WERI-Rb-1 (cell line): ENCODE measurements around the gene IFI27L1.

ENCODE experiments used
- DNase-seq: peaks from one replicate; pipeline ENCODE4 v3.0.0-alpha.2; 2020
- H3K27ac ChIP-seq: fragments of 250-450 bp; sonication (Bioruptor Pico); 2 replicates; pipeline ENCODE4 v1.5.1; 2020; ENCODE audit warnings: mild to moderate bottlenecking, moderate library complexity
- H3K27me3 ChIP-seq: fragments of 250-450 bp; sonication (Bioruptor Pico); 2 replicates; pipeline ENCODE4 v1.5.1; 2021; ENCODE audit warnings: mild to moderate bottlenecking, low read depth, moderate library complexity; ENCODE audit not compliant: insufficient read depth, severe bottlenecking
- H3K36me3 ChIP-seq: fragments of 250-450 bp; sonication (Bioruptor Pico); 2 replicates; pipeline ENCODE4 v1.5.1; 2020; ENCODE audit warnings: mild to moderate bottlenecking, moderate library complexity
- H3K4me3 ChIP-seq: 2 replicates; pipeline ENCODE4 v1.5.1; 2011; ENCODE audit warnings: low read depth, mild to moderate bottlenecking, control low read depth, low read length
- H3K9me3 ChIP-seq: fragments of 250-450 bp; sonication (Bioruptor Pico); 2 replicates; pipeline ENCODE4 v1.5.1; 2021; ENCODE audit warnings: mild to moderate bottlenecking, moderate library complexity; ENCODE audit not compliant: severe bottlenecking
- CTCF ChIP-seq: IDR thresholded peaks from 2 replicates; pipeline ENCODE4 v1.5.1; 2011; ENCODE audit warnings: low read depth, mild to moderate bottlenecking, control low read depth, inconsistent platforms, low read length

Gene IFI27L1

GRCh38 chr14:94117856-94118255 is 36.7 kb downstream of the IFI27L1 start:
- no peaks in the 10 kb centered on the region for H3K27me3 ChIP-seq
- TF ChIP-seq CTCF = no peak
- H3K4me3 ChIP-seq = no peak overlapping the region
- no peak for DNase-seq
- no peaks in the 10 kb centered on the region for H3K9me3 ChIP-seq
- H3K27ac ChIP-seq = no peak overlapping the region
- no peaks in the 10 kb centered on the region for H3K36me3 ChIP-seq

DNA sequence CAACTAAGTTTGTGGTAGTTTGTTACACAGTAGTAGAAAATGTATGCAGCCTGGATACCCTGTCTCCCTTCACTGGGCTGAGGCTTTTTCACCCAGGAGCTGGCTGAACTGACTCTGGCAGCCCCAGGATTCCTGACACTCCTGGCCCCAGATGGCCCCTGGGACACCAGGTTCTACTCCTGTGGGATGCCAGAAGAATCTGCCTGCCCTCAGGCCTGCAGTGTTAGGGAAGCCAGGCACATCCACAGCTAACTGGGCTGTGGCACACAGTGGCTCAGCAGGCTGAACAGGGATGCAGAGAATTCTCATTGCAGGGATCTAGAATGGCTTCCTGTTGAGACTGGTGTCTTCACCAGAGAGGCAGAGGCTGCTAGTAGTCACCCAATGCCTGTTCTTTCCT is 38.0 kb downstream of the IFI27L1 start:
- Histone ChIP-seq H3K9me3 (no peaks in the 10 kb centered on the region), H3K27me3 (no peaks in the 10 kb centered on the region), H3K27ac (no peak overlapping the region), H3K4me3 (no peak overlapping the region), H3K36me3 (no peaks in the 10 kb centered on the region)
- no peak for DNase-seq
- no peak for TF ChIP-seq CTCF

DNA sequence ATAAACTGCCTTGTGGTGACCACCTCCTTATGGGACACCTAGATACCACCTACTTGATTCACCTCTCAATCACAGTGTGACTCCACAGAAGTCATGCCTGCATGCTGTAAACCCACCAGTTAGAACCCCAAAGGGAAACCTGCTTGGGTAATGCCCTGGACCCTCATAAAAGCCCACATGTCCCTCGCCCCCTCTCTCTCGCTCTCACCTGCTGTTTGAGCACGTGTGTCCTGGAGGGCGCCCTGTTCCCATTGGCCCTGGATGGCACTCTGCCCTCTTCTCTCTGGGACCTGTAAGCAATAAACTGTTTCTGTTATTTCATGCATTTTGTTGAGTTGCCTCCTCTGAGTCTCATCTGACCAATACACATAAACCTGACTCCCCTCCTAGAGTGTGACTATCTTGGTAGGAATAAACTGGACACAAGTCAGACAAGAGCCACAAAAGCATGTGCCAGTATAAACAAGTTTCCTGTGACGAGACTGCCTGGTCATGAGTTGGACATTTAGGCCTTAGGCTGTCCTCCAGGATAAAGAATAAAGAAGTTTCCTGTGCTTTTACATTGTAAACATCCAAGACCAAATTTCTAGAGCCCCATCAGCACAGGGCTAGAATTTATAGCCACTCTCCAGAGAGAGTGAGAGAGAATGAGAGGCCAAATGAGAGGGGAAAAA is 39.7 kb downstream of the IFI27L1 start:
- no peak overlapping the region for H3K27ac ChIP-seq

DNA sequence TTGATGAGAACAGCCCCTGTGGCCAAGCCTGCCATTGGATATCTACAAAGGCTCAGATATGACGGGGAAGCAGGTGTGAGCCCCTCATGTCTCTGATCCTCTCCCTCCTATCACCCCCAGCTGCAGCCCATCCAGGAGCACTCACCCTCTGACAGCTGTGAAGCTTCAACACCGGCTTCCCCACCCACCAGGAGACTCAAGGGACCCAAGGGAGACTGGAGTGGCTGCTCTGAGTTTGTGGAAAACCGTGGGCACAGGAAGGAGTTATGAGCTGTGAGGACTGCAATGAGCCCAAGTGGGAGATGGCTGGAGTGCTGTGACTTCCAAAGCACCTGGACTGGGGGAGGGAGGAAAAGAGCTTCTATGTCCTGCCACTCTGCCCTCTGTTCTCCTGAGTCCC is 40.4 kb downstream of the IFI27L1 start:
- H3K27ac ChIP-seq = no peak overlapping the region
- no peaks in the 10 kb centered on the region for H3K36me3 ChIP-seq
- H3K27me3 ChIP-seq = no peaks in the 10 kb centered on the region

More for the DNA sequence above, 39.7 kb downstream of the IFI27L1 start:
- no peak for DNase-seq
- H3K36me3 ChIP-seq = no peaks in the 10 kb centered on the region
- H3K9me3 ChIP-seq = no peaks in the 10 kb centered on the region
- TF ChIP-seq CTCF = no peak
- H3K27me3 ChIP-seq = no peaks in the 10 kb centered on the region
- H3K4me3 ChIP-seq = no peak overlapping the region

DNA sequence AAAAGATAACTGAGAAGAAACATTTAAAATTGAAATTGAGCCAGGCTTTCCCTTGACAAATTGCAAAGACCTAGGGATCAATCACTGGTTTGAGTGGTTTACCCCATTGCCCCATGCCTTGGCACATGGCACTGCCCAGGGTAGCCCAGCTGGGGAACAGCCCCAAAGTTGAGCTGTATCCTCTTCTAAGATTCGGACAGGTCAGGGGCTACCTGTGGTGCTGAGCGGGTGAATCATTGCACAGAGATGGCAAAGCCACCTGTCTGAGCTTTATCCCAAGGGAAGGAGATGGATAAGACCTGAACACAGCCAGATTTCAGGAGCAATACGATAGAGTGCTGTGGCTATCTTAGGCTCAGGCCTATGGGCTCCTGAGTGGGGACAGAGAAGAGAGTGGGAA is 41.3 kb downstream of the IFI27L1 start:
- DNase-seq = peak; percentile 3
- H3K27me3 ChIP-seq = no peaks in the 10 kb centered on the region
- H3K9me3 ChIP-seq = no peaks in the 10 kb centered on the region
- H3K27ac ChIP-seq = no peak overlapping the region
- H3K36me3 ChIP-seq = no peaks in the 10 kb centered on the region
- TF ChIP-seq CTCF = no peak
- H3K4me3 ChIP-seq = no peak overlapping the region

More for the DNA sequence above, 40.4 kb downstream of the IFI27L1 start:
- TF ChIP-seq CTCF = no peak
- no peak for DNase-seq
- H3K4me3 ChIP-seq = no peak overlapping the region
- H3K9me3 ChIP-seq = no peaks in the 10 kb centered on the region

- Histone ChIP-seq H3K4me3 (no peak overlapping the region), H3K36me3 (no peaks in the 10 kb centered on the region), H3K27me3 (no peaks in the 10 kb centered on the region), H3K9me3 (no peaks in the 10 kb centered on the region), H3K27ac (no peak overlapping the region)
- no peak for TF ChIP-seq CTCF
- DNase-seq = peak; percentile 4
These were observed 42.2 kb downstream of the IFI27L1 start for GRCh38 chr14:94123296-94123695.
